Parathyroid adenoma (tissue), 2 donors: ENCODE measurements around the gene TBC1D13.

ENCODE experiments used
- H2AFZ ChIP-seq: fragments of 300-600 bp; sonication (generic); one replicate; pipeline ENCODE4 v1.7.0; 2017; ENCODE audit warnings: antibody characterized with exemption, mild to moderate bottlenecking
- H3K27ac ChIP-seq: fragments of 300-600 bp; sonication (generic); one replicate; pipeline ENCODE4 v1.7.0; 2017
- H3K27me3 ChIP-seq: fragments of 300-600 bp; sonication (generic); one replicate; pipeline ENCODE4 v1.7.0; 2017; ENCODE audit warnings: low read length; ENCODE audit not compliant: control insufficient read depth, insufficient read depth
- H3K36me3 ChIP-seq: fragments of 300-600 bp; sonication (generic); one replicate; pipeline ENCODE4 v1.7.0; 2017; ENCODE audit warnings: low read length; ENCODE audit not compliant: control insufficient read depth, insufficient read depth
- H3K4me1 ChIP-seq: fragments of 300-600 bp; sonication (generic); one replicate; pipeline ENCODE4 v1.7.0; 2017; ENCODE audit warnings: control low read depth
- H3K4me2 ChIP-seq: fragments of 300-600 bp; sonication (generic); one replicate; pipeline ENCODE4 v1.7.0; 2017; ENCODE audit warnings: low read length
- H3K4me3 ChIP-seq: fragments of 300-600 bp; sonication (generic); one replicate; pipeline ENCODE4 v1.7.0; 2017; ENCODE audit warnings: low read depth, low read length
- H3K79me2 ChIP-seq: fragments of 300-600 bp; sonication (generic); one replicate; pipeline ENCODE4 v1.7.0; 2017; ENCODE audit warnings: control low read depth
- H3K9ac ChIP-seq: fragments of 300-600 bp; sonication (generic); one replicate; pipeline ENCODE4 v1.7.0; 2017; ENCODE audit warnings: mild to moderate bottlenecking
- H3K9me3 ChIP-seq: fragments of 300-600 bp; sonication (generic); one replicate; pipeline ENCODE4 v1.7.0; 2017; ENCODE audit warnings: low read length; ENCODE audit not compliant: control insufficient read depth
- TF ChIP-seq, protein P1 (sequence below): fragments of 300-600 bp; sonication (generic); IDR thresholded peaks from one replicate; pipeline ENCODE4 v1.7.0; 2017; ENCODE audit warnings: antibody characterized with exemption, mild to moderate bottlenecking
- donor health status: primary hyperparathyroidism.

TBC1D13 gene

DNA sequence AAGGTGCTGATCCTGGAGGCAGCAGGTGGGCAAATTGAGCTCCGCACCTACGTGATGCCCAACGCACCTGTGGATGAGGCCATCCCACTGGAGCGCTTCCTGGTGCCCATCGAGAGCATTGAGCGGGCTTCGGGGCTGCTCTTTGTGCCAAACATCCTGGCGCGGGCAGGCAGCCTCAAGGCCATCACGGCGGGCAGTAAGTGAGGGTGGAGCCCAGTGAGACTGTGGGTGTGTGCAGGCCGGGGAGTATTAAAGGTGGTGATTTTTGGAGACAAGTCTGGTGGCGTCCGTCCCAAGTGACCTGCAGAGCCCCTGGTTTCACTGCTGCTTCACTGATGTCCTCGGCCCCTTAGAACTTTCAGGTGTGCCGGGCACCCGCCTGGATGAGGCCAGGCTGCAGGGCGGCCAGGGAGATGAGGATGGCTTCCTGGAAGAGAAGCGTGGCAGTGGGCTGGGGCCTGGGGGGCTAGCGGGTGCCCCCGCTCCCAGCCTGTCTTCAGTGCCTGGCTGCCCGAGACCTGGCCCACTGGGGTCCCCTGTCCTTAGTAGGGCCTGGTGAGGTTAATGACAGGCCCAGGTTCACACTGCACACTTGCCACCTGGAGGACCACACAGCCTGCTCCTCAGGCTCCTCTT is 35.5 kb downstream of the TBC1D13 start:
- Histone ChIP-seq H3K4me3 (no peak overlapping the region), H3K79me2 (no peaks in the 10 kb centered on the region), H2AFZ (no peak overlapping the region), H3K27ac (no peak overlapping the region), H3K4me1 (no peaks in the 10 kb centered on the region), H3K4me2 (no peak overlapping the region), H3K27me3 (no peaks in the 10 kb centered on the region), H3K9me3 (no peaks in the 10 kb centered on the region), H3K36me3 (no peaks in the 10 kb centered on the region), H3K9ac (no peak overlapping the region)
- TF ChIP-seq, protein P1, sequence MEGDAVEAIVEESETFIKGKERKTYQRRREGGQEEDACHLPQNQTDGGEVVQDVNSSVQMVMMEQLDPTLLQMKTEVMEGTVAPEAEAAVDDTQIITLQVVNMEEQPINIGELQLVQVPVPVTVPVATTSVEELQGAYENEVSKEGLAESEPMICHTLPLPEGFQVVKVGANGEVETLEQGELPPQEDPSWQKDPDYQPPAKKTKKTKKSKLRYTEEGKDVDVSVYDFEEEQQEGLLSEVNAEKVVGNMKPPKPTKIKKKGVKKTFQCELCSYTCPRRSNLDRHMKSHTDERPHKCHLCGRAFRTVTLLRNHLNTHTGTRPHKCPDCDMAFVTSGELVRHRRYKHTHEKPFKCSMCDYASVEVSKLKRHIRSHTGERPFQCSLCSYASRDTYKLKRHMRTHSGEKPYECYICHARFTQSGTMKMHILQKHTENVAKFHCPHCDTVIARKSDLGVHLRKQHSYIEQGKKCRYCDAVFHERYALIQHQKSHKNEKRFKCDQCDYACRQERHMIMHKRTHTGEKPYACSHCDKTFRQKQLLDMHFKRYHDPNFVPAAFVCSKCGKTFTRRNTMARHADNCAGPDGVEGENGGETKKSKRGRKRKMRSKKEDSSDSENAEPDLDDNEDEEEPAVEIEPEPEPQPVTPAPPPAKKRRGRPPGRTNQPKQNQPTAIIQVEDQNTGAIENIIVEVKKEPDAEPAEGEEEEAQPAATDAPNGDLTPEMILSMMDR, result no peak

GRCh38 chr9:128823362-128823902 is 36.4 kb downstream of the TBC1D13 start:
- no peak overlapping the region for H3K4me2 ChIP-seq
- no peaks in the 10 kb centered on the region for H3K27me3 ChIP-seq
- H3K27ac ChIP-seq, result no peak overlapping the region
- no peak overlapping the region for H2AFZ ChIP-seq
- TF ChIP-seq, protein P1, result no peak
- no peak overlapping the region for H3K4me3 ChIP-seq
- no peaks in the 10 kb centered on the region for H3K4me1 ChIP-seq
- no peak overlapping the region for H3K9ac ChIP-seq
- no peaks in the 10 kb centered on the region for H3K36me3 ChIP-seq
- no peaks in the 10 kb centered on the region for H3K79me2 ChIP-seq
- H3K9me3 ChIP-seq, result no peaks in the 10 kb centered on the region

DNA sequence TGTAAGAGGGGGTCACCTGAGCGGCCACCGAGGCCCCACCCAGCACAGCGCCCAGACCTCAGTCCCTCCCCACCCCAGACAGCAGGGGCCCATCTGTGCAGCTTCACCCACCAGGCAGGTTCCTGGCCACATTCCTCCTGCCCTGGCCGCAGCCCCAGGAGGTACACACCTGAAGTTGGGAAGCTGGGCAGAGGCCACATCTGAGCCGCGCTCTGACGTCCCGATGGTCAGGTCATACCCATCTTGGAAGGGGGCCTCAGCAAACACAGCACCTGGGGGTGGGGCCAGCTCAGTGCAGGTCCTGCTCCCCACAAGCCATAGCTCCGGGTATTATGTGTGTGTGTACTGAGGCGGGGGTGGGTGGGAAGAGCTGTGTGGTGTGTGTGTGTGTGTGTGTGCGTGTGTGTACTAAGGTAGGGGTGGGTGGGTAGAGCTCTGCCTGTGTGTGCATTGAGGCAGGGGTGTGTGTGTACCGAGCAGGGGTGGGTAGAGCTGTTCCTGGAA is 36.9 kb downstream of the TBC1D13 start:
- Histone ChIP-seq H3K27me3 (no peaks in the 10 kb centered on the region), H3K9me3 (no peaks in the 10 kb centered on the region), H3K79me2 (no peaks in the 10 kb centered on the region), H2AFZ (no peak overlapping the region), H3K9ac (no peak overlapping the region), H3K4me1 (no peaks in the 10 kb centered on the region), H3K4me2 (no peak overlapping the region), H3K36me3 (no peaks in the 10 kb centered on the region), H3K27ac (no peak overlapping the region), H3K4me3 (no peak overlapping the region)
- TF ChIP-seq, protein P1, result no peak

DNA sequence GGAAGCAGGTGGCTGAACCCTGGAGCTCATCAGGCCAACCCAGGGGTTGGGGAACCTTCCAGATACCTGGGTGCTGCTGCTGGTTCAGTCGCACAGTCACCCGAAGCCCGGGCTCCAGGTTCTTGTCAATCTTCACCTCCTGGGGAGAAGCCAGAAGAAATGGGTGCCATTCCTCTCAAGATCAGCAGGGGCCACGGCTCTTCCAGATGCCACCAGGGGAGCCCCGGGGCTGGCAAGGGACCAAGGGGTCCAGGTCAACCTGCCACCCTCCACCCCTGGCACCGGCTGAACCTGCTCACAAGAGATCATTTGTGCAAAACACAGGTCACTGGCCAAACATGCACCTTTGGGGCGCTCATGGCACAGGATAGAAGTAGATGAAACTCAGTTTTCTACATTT is 37.9 kb downstream of the TBC1D13 start:
- H3K36me3 ChIP-seq, result no peaks in the 10 kb centered on the region
- H3K4me1 ChIP-seq, result no peaks in the 10 kb centered on the region
- H3K27me3 ChIP-seq, result no peaks in the 10 kb centered on the region
- H3K4me3 ChIP-seq, result no peak overlapping the region
- no peaks in the 10 kb centered on the region for H3K79me2 ChIP-seq
- H3K9me3 ChIP-seq, result no peaks in the 10 kb centered on the region
- no peak overlapping the region for H3K27ac ChIP-seq
- no peak overlapping the region for H3K9ac ChIP-seq
- no peak overlapping the region for H3K4me2 ChIP-seq
- H2AFZ ChIP-seq, result no peak overlapping the region
- TF ChIP-seq, protein P1, result no peak
